ENCODE results near the gene MYOM1.
A peak's percentile ranks its signal among the peaks of the same experiment; 100 is the strongest.

The MYOM1 gene

DNA sequence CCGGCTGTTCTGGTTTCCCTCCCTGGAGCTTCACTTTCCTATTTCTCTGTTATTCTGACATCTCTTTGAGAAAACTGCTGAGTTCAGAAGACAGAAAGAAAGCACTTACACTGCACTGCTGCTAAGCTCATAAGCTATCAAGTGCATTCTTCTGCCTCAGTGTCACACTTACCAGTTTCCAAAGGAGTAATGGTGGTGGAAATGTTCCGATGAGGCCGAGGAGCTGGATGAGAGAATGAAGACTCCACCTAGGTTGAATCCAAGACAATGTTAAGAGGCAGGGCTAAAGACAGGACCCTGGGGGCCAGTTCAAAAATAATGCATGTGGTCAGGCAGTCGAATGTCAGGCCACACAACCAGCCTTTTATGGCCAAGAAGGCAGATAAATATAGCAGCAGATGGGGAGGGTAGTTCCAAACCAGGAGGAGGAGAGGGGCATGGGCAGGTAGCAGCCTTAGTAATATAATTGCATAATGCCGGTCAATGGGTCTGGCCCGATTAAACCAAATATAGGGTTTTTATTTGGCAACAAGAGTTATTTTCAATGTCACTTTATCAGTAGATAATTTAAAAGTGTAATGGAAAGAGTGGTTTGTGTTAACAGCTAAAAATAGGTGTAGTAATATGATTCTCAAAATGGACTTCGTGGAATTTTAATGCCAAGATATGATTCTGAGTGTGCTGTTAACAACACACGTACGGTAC, at the start of gene MYOM1:
TSS of gene MYOM1 (minus strand) at position 338 of the 705 bp plus-strand sequence. CDS start 4,745 bp downstream, outside the sequence.
- no peak for DNase-seq

DNA sequence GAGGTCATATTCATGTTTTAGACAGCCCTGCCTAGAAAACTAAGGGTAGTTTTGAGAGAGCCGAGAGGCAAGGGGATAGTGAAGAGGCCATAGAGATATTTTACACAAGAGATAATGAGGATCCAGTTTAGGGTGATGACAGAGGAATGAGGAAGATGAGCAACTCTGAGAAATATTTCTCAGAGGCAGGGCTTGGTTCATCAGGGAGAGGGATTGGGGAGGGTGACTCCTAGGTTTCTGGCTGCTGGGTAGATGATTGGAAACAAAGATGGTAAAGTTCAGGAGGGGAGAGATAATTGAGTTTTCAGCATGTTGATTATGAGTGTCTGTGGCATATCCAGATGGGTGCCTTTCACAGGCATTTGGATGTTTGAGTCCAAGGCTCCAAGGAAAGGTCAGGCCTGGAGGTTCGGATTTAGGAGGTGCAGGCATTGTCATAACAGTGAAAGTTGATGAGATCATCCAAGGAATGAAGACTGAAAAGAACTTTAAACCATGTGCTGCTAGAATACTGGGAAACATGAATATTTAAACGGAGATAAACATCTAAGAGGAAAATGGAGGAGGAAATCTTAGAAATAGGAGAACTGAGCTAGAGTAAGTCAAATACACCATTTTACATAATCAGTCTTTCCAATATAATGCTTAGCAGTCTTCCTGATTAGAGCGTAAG, 49.6 kb upstream of the MYOM1 start:
- DNase-seq = no peak

DNA sequence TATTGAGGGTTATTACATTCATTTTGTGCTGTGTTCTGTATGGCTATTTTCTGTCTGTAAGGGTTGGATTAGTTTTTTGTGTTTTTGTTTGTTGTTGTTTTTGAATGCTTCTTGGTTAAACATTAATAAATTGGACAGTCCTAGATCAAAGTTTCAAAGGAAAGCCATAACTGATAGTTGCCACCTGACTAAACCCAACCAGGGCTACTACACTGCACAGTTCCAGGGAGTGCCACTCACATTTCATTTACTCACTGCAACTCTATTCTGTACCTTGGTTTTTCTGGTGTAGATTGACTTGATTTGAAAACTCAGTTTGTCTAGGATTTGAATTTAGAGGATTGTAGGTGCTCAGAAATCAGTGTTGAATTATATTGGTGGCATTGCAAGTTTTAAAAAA, 48.5 kb upstream of the MYOM1 start:
- no peak for DNase-seq

DNA sequence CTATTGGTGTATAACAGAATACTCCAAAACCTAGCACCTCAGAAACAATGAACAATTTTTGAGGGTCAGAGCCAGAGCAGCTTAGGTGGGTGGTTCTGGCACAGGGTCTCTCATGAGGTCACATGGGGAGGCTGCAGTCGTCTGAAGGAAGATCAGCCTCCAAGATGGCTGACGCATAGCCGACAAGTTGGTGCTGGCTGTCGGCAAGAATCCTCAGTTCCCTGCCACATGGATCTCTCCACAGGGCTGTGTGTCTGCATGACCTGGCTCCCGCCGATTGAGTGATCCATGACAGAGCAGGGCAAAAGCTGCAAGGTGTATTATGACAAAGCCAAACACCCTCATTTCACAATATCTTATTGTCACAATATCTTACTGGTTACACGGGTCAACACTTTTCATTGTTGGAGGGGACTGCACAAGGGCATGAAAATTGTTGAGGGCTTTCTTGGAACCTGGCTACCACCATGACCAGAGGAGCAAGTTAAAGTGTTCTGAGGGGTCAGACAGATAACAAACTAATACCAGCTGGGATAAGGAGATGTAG, 46.4 kb upstream of the MYOM1 start:
- no peak for DNase-seq

DNA sequence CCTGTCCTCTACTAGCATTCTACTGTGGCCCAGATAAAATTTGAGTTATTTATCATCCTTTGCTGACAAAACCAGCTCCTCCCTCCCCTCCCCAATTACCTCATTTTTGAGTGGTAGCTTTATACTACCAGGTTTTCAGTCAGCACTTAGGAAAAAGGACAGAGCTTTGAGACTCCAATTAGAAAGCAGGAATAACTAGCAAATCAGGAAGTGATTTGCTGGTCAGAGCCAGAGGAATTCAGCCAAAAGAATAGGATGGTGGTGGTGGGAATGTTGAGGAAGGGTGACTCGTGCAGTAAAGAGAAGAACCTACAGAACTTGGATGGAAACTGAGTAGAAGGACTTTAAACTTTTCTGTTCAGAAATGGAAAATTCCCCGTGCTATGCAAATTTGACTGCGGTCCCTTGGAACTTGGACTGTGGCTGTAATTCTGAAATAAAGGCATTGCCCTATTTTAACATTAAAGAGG, 45.8 kb upstream of the MYOM1 start:
- no peak for DNase-seq

DNA sequence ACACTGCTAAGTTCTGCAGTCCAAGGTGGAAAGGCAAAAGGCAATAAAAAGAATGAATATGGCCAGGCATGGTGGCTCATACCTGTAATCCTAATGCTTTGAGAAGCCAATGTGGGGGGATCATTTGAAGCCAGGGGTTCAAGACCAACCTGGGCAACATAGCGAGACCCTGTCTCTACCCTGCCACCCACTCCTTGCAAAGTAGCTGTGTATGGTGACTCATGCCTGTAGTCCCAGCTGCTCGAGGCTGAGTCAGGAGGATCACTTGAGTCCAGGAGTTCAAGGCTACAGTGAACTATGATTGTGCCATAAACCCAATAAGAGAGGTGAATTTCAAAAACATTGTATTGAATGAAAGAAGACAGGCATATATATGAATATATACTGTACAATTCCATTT, 44.6 kb upstream of the MYOM1 start:
- no peak for DNase-seq

DNA sequence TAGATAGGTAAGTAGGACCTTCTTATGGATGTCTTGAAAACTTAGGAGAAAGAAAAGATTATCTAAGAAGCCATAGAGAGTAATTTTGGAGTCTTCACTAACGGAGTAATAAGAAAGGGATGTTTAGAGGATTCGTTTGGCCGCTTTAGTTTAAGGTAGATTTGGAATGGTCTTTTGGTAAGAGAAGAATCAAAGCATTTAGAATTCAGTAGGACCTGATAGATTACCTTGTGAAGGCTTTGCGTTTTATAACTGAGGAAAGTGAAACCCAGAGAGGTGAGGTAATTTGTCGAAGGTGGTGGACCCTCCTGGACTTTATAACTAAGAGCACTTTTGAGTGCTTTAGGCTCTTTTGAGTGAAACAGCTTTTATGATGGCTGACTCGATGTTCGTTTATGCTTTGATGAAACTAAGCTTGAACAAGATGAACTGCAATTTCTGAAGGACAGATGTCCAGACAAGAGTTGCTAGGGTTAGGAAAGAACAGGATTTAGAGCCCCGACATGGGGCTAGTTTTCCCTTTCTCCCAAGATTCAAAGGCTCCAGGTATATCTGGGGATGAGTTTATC, 43.4 kb upstream of the MYOM1 start:
- no peak for DNase-seq

DNA sequence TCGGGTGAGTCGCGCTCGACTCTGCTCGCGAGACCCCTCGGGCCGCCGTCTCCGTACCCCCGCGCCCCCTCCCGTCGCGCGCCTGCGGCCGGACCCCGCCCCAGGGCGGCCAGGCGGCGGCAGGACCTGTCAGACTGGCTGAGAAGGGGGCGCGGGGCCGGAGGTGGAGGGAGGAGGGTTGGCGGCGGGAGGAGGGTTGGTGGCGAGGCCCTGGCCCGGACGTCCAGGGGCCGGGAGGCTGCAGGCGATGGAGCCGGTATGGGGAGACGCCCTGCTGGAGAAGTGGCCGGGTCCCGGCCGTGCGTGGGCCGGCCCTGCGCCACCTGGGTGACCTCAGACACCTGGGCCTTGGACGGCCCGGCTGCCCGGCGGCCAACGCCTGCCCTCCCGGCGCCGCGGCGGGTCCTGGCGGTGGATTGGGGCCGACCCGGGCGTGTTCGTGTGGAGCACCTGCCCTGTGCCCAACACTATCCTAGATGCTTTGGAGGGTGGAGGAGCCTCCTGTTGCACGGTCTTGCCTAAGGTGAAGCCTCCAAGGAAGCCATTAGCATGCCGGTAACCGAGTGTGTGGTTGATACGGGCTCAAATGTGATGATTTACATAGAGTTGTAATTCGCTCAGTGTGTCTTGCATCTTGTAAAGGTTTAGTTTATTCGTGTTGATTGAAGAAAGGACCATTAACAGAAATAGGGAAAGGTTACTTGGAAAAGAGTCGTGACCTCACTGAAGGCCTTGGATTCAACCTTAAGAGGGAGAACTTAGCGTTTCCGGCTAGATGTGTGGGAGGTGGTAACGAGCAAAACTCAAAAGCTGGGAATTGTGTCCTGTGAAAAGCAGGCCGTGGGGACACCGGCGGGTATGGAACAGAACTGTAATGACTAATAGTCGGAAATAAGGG, 42.7 kb upstream of the MYOM1 start:
- no peak for DNase-seq

DNA sequence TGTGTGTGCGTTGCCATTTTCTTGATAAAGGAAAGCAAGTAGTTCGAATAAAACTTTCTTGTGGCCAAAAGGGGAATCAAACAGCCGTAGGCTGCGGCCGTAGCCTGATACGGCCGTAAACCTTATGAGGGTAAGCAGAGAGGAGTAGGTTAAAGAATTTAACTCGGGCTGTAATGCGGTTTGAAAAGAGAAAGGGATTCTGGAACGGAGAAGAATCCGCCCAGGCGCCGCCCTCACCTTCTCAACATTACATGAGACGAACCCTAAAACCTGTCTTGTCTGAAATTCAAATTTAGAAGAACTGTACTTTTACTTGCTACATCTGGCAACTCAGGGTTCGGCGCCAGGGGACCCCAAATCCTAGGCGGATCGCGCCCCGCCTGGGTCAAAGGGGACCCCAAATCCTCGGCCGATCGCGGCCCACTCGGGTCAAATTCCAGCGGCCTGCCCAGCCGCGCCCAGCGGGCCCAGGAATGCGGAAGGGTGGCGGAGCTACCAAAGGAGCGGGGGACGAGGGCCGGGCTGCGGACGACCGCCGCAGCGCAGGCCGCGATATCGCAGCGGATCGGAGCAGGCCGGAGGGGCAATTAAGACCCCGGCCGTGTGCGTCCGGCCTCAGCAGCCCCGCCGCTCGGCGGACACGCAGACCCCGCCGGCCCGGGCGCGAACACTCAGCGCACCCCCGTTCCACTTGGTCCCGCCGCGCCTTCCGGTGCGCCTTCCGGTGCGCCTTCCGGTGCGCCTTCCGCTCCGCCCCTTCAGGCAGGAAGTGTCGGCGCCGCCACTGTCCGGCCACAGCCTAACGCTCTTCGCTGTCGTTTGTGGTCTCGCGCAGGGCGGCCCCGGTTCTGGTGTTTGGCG, 41.8 kb upstream of the MYOM1 start, which contains the start of gene MYL12B:
TSS of gene MYL12B (plus strand) at position 761 of the 861 bp plus-strand sequence. CDS start 10,766 bp downstream, outside the sequence.
- DNase-seq = peak; percentile 37 to 74

DNA sequence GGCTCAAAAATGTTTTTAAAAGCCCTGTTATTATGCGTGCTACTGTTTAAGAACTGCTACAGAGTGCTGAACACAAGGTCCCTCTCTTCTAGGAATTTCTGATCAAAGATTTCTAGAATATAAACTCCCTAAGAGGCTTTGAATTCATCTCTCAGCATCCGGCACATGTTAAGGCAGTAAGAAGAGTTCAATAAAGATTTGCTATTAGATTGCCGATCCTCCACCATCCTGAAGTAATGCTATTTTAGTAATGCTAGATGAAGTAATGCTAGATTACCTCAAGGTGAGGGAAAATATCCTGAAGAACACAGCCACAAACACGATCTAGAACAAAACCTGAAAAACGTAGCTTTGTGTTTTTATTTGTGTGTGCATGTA, 41.2 kb upstream of the MYOM1 start:
- no peak for DNase-seq

DNA sequence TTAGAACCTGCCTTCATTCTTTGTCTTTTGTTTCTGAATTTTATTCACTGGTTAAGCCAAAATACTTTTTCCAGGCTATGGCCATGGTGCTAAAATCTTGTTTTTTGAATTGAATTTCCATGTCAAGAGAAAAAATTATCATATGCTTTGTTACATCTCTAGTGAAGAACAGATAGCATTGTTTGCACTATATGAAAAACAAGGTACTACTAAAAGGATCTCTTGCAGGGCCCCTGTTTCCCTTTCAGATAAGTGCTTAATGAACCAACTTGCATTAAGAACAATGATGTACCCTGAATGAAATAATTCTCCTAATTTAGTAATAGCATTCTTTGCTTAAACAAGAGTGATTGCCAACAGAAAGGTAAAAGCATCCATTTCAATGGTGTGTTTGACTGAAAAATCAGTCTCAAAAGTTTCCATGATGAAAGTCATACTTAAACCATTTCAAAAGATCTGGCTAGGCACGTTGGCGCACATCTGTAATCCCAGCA, 37.9 kb upstream of the MYOM1 start:
- no peak for DNase-seq

DNA sequence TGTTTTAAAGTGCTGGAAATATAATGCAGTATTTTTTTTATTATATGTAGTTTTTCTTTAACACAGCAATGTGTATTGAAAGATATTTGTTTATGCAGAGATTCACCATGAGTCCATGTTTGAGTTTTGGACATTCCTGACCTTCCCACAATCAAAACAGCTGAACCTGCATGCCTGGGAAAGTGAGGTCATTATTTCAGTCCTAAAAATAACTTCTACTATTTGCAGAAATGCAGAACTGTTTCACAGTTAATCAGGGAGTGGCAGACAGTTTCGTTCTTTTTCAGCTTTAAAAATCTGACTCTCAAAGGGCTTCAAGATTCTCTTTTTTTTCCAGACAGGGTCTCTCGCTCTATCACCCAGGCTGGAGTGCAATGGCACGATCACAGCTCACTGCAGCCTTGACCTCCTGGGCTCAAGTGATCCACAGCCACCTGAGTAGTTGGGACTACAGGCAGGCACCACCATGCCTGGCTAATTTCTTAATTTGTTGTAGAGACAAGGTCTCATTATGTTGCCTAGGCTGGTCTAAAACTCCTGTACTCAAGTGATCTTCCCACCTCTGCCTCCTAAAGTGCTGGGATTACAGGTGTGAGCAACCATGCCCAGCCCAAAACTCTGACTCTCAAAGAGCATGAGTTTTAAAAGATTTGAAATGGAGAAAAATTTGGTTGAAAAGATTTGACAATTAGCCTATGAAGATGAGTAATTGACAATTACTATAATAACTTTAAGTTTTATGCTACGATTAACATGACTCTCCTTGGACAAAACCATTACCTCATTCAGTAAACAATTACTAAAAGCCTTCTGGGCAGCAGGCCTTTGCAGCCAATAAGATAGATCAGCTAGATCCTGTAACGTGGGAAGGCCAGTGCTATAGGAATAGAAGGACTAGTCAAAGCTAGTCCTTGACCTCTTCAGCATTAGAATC, 37.2 kb upstream of the MYOM1 start:
- DNase-seq = no peak

DNA sequence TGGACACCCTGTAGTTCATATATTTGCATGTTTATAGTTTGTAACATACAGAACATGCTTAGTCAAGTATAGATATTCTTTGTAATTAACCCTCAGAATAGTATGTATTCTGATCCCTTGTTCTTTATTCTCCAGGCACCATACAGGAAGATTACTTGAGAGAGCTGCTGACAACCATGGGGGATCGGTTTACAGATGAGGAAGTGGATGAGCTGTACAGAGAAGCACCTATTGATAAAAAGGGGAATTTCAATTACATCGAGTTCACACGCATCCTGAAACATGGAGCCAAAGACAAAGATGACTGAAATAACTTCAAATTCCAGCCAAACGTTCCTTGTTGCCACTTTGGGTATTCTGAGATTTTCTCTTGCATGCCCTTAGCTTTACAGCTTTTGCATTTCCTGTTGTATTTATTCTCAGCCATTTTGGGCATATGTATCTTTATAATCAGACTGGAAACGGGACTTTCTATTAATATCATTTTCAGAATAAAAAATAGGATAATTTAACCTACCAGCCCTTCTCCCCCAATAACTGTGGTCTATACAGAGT, 35.9 kb upstream of the MYOM1 start:
- DNase-seq = no peak

DNA sequence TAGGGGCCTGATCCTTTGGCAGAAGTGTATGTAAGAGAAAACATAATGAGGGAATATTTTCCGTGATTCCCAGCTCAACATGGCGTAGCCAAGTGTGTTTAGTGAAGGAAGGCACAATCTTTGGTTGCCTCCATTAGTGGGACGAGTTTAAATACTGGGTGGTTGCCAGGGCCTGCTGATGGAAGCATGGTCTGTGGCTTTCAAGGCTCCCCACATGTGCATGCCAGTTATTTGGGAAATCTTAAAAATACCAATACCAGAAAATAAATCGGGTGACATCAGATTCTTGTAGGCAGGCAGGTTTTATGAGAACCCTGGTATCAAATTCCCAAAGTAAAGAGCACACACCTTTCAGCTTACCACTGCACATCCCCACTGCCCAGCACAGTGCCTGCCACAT, 35.0 kb upstream of the MYOM1 start:
- no peak for DNase-seq

DNA sequence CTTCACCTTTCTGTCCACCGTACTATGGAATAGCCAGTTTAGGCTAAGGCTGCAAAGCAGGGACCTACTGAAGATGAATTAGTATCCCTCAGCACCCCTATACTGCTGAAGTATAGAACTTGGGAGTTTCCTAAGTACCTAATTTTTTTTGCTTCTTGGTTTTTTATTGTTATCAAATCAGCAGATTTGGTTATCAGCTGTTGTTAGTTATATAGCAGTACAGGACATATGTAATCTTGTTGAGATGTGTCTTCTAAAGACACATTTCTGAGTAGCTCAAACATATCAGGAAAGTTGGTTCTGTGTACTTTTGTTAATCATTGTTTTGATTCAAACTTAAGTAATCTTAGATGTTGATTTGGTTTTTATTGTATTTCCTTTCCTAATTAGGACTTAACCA, 33.1 kb upstream of the MYOM1 start:
- DNase-seq = no peak

DNA sequence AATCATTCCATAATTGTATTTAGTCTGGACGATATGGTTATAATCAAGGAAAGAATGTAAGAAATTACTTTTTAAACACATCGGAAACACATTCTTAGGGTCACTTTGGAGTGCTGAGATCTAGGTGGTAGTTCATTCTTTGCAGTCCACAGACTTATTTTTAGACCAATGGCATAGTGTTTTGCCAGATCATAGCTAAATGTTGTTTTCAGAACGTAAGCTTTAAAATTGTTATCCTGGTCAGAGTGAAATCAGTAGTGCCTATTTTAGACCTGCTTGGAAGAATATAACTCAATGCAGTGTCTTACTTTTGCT, 32.2 kb upstream of the MYOM1 start:
- no peak for DNase-seq

DNA sequence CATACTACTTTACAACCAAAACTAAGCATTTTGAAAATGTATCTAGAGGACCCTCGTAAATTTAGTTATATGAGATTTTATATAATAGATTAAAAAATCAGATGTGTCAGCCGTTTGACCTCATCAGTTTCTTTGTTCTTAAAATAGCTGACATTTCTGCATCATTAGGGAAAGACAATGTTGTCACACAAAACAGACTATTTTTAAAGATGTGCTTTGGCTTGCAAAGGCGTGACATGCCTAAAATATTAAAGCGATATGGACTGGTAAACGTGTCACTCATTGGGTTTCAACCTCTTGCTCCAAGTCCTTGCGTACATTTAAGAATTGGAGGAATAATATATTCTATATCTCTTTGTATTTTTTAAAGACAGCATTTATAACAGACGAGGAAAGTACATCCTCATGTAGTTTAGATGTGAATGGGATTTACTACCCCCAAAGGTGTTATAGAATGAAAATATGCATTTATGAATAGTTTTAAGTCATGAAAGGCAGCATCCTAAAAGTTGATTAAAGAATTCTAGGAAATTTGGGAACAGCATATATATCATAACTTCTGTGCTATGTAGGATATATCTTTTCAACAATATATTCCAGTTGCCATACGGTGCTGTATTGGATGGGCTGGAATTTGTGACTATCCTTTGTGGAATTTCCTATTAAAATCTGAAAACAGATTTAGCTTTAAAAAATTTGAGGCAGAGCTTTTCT, 31.6 kb upstream of the MYOM1 start:
- DNase-seq = no peak

DNA sequence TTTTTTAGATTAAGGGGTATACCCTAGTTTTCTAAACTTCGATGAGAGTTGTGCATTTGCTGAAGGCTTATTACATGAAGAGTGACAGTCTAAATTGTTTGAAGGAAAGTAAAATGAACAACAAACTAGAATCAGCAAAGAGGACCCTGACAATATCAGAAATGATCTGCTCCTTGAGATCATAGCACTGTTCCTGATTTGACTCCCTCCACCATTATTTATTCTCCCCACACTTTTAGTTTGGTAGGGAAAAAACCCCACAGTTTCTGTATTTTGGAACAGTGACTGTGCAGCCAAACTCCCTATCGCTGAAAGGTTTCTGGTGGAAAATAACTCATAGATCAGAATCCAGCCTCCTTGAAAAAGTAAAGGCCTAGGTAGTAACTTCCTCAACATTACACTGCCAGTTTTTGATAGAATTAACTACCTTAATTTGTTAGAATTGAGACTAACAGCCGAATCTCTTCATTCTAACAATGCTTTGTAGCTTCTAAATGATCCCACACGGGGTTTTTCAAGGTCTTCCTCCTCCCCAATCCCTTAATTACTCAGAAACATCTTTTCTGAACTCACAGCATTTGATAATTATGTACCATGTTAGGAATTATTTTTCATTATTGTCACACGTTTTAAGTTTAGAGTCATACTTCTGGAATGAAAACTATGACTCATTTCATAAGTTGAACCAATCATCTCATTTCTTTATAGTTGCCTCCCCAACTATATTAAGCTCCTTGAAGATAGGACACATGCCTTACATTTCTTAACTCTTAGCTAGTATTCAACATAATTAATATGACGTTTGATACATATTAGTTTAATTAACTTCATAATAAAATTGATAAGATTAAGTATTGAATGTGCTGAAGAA, 30.7 kb upstream of the MYOM1 start:
- no peak for DNase-seq

Measured in NCI-H446 (cell line).